H1 (cell line): ENCODE measurements around the gene CAMSAP3. TPM values are rescaled to one million over a fixed set of nuclear protein-coding genes. Genes with fewer than 3 reads are reported as not detected.

ENCODE experiments used
- CTCF ChIA-PET: fragments of 300-600 bp; sonication (Branson Sonifier 250); formaldehyde crosslinking; loops from one replicate; lab custom pipeline; 2021; ENCODE audit not compliant: partially characterized antibody; lab: Charles Lee
- POLR2A ChIA-PET: fragments of 300-600 bp; sonication (Branson Sonifier 250); formaldehyde crosslinking; loops from one replicate; lab custom pipeline; 2021; ENCODE audit warnings: inconsistent platforms; ENCODE audit not compliant: partially characterized antibody; lab: Charles Lee
- DNase-seq, 2 experiments: peaks; one replicate each; pipeline versions ENCODE4 v3.0.0 to v3.0.0-alpha.2; 2010 to 2022; ENCODE audit warnings: low spot score in 2 of 2, low read depth in 1 of 2, mixed read lengths in 1 of 2
- FAIRE-seq: peaks from 2 replicates; lab custom pipeline; 2011; peaks lifted over from hg19 to GRCh38; lab: Jason Lieb, UNC
- H2AFZ ChIP-seq: 2 replicates; pipeline ENCODE4 v1.8.1; 2012; ENCODE audit warnings: low read length, inconsistent platforms
- H2AK5ac ChIP-seq: 2 replicates; pipeline ENCODE4 v1.6.1; 2013; ENCODE audit warnings: low read depth, low read length
- H2BK120ac ChIP-seq: replicated peaks from 2 replicates; pipeline ENCODE3; 2013; ENCODE audit warnings: low read depth, low read length, inconsistent platforms
- H2BK12ac ChIP-seq: 2 replicates; pipeline ENCODE4 v1.6.1; 2013; ENCODE audit warnings: low read depth, low read length
- H2BK15ac ChIP-seq: 2 replicates; pipeline ENCODE4 v1.6.1; 2013; ENCODE audit warnings: low read length
- H2BK20ac ChIP-seq: 2 replicates; pipeline ENCODE4 v1.6.1; 2013; ENCODE audit warnings: low read length
- H2BK5ac ChIP-seq: 2 replicates; pipeline ENCODE4 v1.6.1; 2013; ENCODE audit warnings: low read depth, low read length
- H3K14ac ChIP-seq: 2 replicates; pipeline ENCODE4 v1.6.1; 2013; ENCODE audit warnings: inconsistent platforms; ENCODE audit not compliant: insufficient read length
- H3K18ac ChIP-seq: 2 replicates; pipeline ENCODE4 v1.6.1; 2013; ENCODE audit warnings: low read length; ENCODE audit errors: extremely low read depth
- H3K23ac ChIP-seq: 2 replicates; pipeline ENCODE4 v1.6.1; 2013; ENCODE audit warnings: inconsistent platforms; ENCODE audit not compliant: insufficient read length
- H3K23me2 ChIP-seq: 2 replicates; pipeline ENCODE4 v1.6.1; 2013; ENCODE audit warnings: low read depth, low read length
- H3K27ac ChIP-seq: 2 replicates; pipeline ENCODE4 v1.6.1; 2011; ENCODE audit warnings: low read depth, low read length, inconsistent platforms
- H3K27me3 ChIP-seq, 4 experiments: replicated peaks in 1 of 4; 1 replicate in 1 of 4; 2 replicates in 3 of 4; pipeline versions ENCODE4 v1.6.1 to v1.8.1; 2011 to 2013; ENCODE audit warnings: low read length in 3 of 4, mild to moderate bottlenecking in 3 of 4, inconsistent platforms in 2 of 4, mixed read lengths in 2 of 4, moderate library complexity in 1 of 4; ENCODE audit not compliant: control insufficient read depth in 3 of 4, insufficient read depth in 3 of 4; ENCODE audit errors: extremely low read depth in 1 of 4
- H3K36me3 ChIP-seq, 4 experiments: 2 replicates each; pipeline versions ENCODE4 v1.6.1 to v1.8.1; 2011 to 2013; ENCODE audit warnings: mild to moderate bottlenecking in 4 of 4, low read length in 3 of 4, moderate library complexity in 2 of 4, control low read depth in 1 of 4, inconsistent platforms in 1 of 4; ENCODE audit not compliant: insufficient read depth in 4 of 4, control insufficient read depth in 2 of 4
- H3K4ac ChIP-seq: replicated peaks from 2 replicates; pipeline ENCODE3; 2013; ENCODE audit warnings: low read length, low read depth, mixed read lengths, inconsistent platforms; ENCODE audit not compliant: insufficient read length
- H3K4me1 ChIP-seq, 4 experiments: replicated peaks in 1 of 4; 1 replicate in 1 of 4; 2 replicates in 3 of 4; pipeline versions ENCODE4 v1.6.1 to v1.8.1; 2011 to 2013; ENCODE audit warnings: low read length in 3 of 4, inconsistent platforms in 2 of 4, mixed read lengths in 1 of 4; ENCODE audit not compliant: insufficient read depth in 4 of 4, control insufficient read depth in 3 of 4
- H3K4me2 ChIP-seq, 2 experiments: 2 replicates each; pipeline versions ENCODE4 v1.6.1 to v1.8.1; 2011 to 2013; ENCODE audit warnings: low read depth in 2 of 2, low read length in 2 of 2, control low read depth in 1 of 2, inconsistent platforms in 1 of 2, mild to moderate bottlenecking in 1 of 2; ENCODE audit not compliant: insufficient read depth in 1 of 2
- H3K4me3 ChIP-seq, 4 experiments: fragments of 200-600, 300-600 bp in 1 of 4; sonication (generic), shearing (Covaris generic), sonication (Bioruptor Twin) in 1 of 4; 2 replicates each; pipeline versions ENCODE4 v1.5.1 to v1.8.1; 2011 to 2016; ENCODE audit warnings: low read length in 4 of 4, low read depth in 3 of 4, control low read depth in 2 of 4, inconsistent platforms in 2 of 4, mild to moderate bottlenecking in 2 of 4, mixed read lengths in 1 of 4, moderate library complexity in 1 of 4; ENCODE audit not compliant: insufficient read depth in 2 of 4; ENCODE audit errors: extremely low read depth in 1 of 4
- H3K56ac ChIP-seq: replicated peaks from 2 replicates; pipeline ENCODE3; 2013; ENCODE audit warnings: low read depth, mild to moderate bottlenecking, mixed read lengths, low read length, inconsistent platforms; ENCODE audit not compliant: insufficient read length
- H3K79me1 ChIP-seq: 2 replicates; pipeline ENCODE4 v1.6.1; 2013; ENCODE audit warnings: low read depth, low read length, control low read depth
- H3K79me2 ChIP-seq, 2 experiments: 2 replicates each; pipeline versions ENCODE4 v1.6.1 to v1.8.1; 2012 to 2013; ENCODE audit warnings: low read length in 2 of 2, mild to moderate bottlenecking in 2 of 2, inconsistent platforms in 1 of 2; ENCODE audit not compliant: insufficient read depth in 2 of 2, control insufficient read depth in 1 of 2
- H3K9ac ChIP-seq, 4 experiments: replicated peaks in 1 of 4; 1 replicate in 1 of 4; 2 replicates in 3 of 4; pipeline versions ENCODE4 v1.6.1 to v1.8.1; 2011 to 2013; ENCODE audit warnings: low read depth in 3 of 4, low read length in 3 of 4, control low read depth in 2 of 4, mild to moderate bottlenecking in 2 of 4, moderate library complexity in 2 of 4, inconsistent platforms in 1 of 4; ENCODE audit errors: extremely low read depth in 1 of 4
- H3K9me3 ChIP-seq, 2 experiments: 2 replicates each; pipeline versions ENCODE4 v1.6.1 to v1.8.1; 2012 to 2013; ENCODE audit warnings: mild to moderate bottlenecking in 2 of 2, moderate library complexity in 2 of 2, control low read depth in 1 of 2, inconsistent platforms in 1 of 2, low read depth in 1 of 2, low read length in 1 of 2, mixed read lengths in 1 of 2; ENCODE audit not compliant: insufficient read depth in 2 of 2
- H4K20me1 ChIP-seq, 2 experiments: replicated peaks in 1 of 2; 2 replicates each; pipeline versions ENCODE3 to v1.8.1; 2011 to 2013; ENCODE audit warnings: inconsistent platforms in 2 of 2, low read length in 2 of 2, mild to moderate bottlenecking in 1 of 2; ENCODE audit not compliant: insufficient read depth in 2 of 2, control insufficient read depth in 1 of 2
- H4K5ac ChIP-seq: 2 replicates; pipeline ENCODE4 v1.6.1; 2013; ENCODE audit warnings: low read length, low read depth, mixed read lengths, inconsistent platforms; ENCODE audit not compliant: insufficient read length
- H4K8ac ChIP-seq: 2 replicates; pipeline ENCODE4 v1.8.0; 2013; ENCODE audit warnings: mild to moderate bottlenecking, moderate library complexity, low read length, inconsistent platforms; ENCODE audit not compliant: insufficient read depth; ENCODE audit errors: extremely low read depth
- H4K91ac ChIP-seq: replicated peaks from 2 replicates; pipeline ENCODE3; 2013; ENCODE audit warnings: low read length, mixed read lengths, inconsistent platforms; ENCODE audit not compliant: insufficient read length
- CTBP2 ChIP-seq: IDR thresholded peaks from 2 replicates; pipeline ENCODE4 v1.7.0; 2011; ENCODE audit warnings: borderline replicate concordance, mild to moderate bottlenecking, moderate library complexity, mixed read lengths, low read length; ENCODE audit not compliant: insufficient read depth, insufficient read length
- KDM4A ChIP-seq: IDR thresholded peaks from one replicate; pipeline ENCODE4 v1.7.1; 2012; ENCODE audit warnings: low read depth, mild to moderate bottlenecking, moderate library complexity, low read length, inconsistent platforms; ENCODE audit not compliant: severe bottlenecking
- SAP30 ChIP-seq: fragments of 300-600 bp; sonication (generic); IDR thresholded peaks from 2 replicates; pipeline ENCODE4 v1.7.1; 2012; ENCODE audit warnings: low read length, moderate library complexity, mild to moderate bottlenecking, inconsistent platforms; ENCODE audit not compliant: insufficient read depth, insufficient replicate concordance
- SP2 ChIP-seq: IDR thresholded peaks from 2 replicates; pipeline ENCODE4 v1.6.1; 2012; ENCODE audit warnings: mild to moderate bottlenecking, low read length, inconsistent platforms
- WGBS, 2 experiments: shearing (Covaris generic) in 1 of 2; methylation state at CpG; one replicate each; pipeline versions ENCODE4 v1.1.6 to v1.1.7; 2013 to 2015; ENCODE audit warnings: low lambda C conversion rate in 2 of 2, mixed read lengths in 2 of 2, inconsistent platforms in 1 of 2, low coverage in 1 of 2, missing lambda C conversion rate in 1 of 2; ENCODE audit not compliant: insufficient replicate concordance in 2 of 2, insufficient coverage in 1 of 2, insufficient read length in 1 of 2; ENCODE audit errors: extremely low coverage in 1 of 2, missing lambda C conversion rate in 1 of 2; 5-methylcytosine and 5-hydroxymethylcytosine counted together
- polyA plus RNA-seq, 7 experiments: library from polyadenylated mRNA; depleted of rRNA in 3 of 7; stranded (reverse) in 5 of 7; unstranded in 2 of 7; fragments of >200 nt in 5 of 7; fragments of 200-250 nt in 2 of 7; gene quantifications; 1 replicate in 5 of 7; 2 replicates in 1 of 7; 4 replicates in 1 of 7; pipeline versions ENCODE4 v1.2.1 to v1.2.3, GENCODE V29; 2011 to 2013; ENCODE audit warnings: missing spikeins in 2 of 7, mixed read lengths in 2 of 7
- total RNA-seq: library from RNA; stranded (reverse); fragmentation: NEBNext Ultra II Directional; extraction: Animal tissue kit (Norgen Biotek cat#: 25700); gene quantifications from 2 replicates; pipeline ENCODE4 v1.2.1, GENCODE V29; 2021

The CAMSAP3 gene
- total and polyA plus RNA-seq, 2 of the 8 experiments (the other 6 are each of a cell fraction or from before 2014, with no cell fraction given), result 11.4 to 30.4 TPM

DNA sequence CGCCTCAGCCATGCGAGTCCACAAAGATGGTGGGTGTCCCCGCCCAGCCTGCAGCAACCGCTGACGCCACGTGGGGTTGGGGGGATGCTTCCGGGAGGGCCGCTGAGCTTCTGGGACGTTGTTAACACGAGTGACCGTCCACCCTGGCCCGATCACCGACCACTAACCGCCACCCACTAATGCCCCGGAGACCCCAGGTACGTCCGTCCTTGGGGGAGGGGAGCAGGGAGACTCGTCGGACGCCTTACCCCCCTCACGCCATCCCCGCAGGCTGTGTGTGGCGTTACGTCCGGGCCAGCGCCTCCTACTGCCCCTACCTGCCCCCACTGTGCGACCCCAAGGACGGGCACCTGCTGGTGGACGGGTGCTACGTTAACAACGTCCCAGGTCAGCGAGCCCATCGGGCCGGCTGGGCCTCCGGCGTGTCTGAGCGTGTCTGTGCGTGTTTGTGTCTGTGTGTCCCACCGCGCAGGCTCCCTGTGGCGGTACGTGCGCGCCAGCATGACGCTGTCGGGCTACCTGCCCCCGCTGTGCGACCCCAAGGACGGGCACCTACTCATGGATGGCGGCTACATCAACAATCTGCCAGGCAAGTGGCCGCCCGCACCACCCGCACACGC is 38.9 kb upstream of the CAMSAP3 start:
- Histone ChIP-seq H3K4me2 (no peak overlapping the region), H3K36me3 (peaks cover 10 to 31% (median 19%) of the 10 kb centered on the region in 4 experiments), H3K23ac (no peak overlapping the region), H3K56ac (no peak overlapping the region), H3K4me3 (no peak overlapping the region), H4K8ac (peak overlapping the region; percentile 51), H3K27ac (no peak overlapping the region), H2BK20ac (no peak overlapping the region), H4K91ac (no peak overlapping the region), H2AK5ac (no peak overlapping the region), H4K20me1 (peaks cover 0 to 10% of the 10 kb centered on the region in 2 experiments), H4K5ac (no peak overlapping the region), H2BK12ac (no peak overlapping the region), H3K27me3 (no peaks in the 10 kb centered on the region), H2BK120ac (no peak overlapping the region), H2BK15ac (no peak overlapping the region), H3K14ac (no peak overlapping the region), H3K79me2 (no peaks in the 10 kb centered on the region), H3K79me1 (no peaks in the 10 kb centered on the region), H3K9ac (no peak overlapping the region), H2BK5ac (peak overlapping the region; percentile 60; the same call in 1 of the 2 replicates), H3K18ac (no peak overlapping the region), H3K23me2 (no peaks in the 10 kb centered on the region; the same call in 1 of the 2 replicates), H3K4ac (no peak overlapping the region), H3K9me3 (no peaks in the 10 kb centered on the region), H3K4me1 (peaks cover 0 to 6% (median 2%) of the 10 kb centered on the region in 4 experiments; a peak in 4 of 7 replicates), H2AFZ (no peak overlapping the region)
- no peak for DNase-seq
- 95% methylated on average over 42 of the region's 54 CpGs; no CpG with 5 or more reads in 1 of the 2 experiments for WGBS, 2 experiments
- no peak for FAIRE-seq
- POLR2A ChIA-PET, result interaction anchor here (1.6 kb wide), 1 partner anchor 18 kb away, joined by 3 read pairs; no protein-coding TSS in a partner anchor
- CTCF ChIA-PET, result interaction anchor here (0.6 kb wide), 1 partner anchor 62 kb away, joined by 3 read pairs; no protein-coding TSS in a partner anchor
- no peak for TF ChIP-seq SP2
- TF ChIP-seq CTBP2, result no peak
- no peak for TF ChIP-seq KDM4A
- no peak for TF ChIP-seq SAP30
